BE2C (cell line): ENCODE data around the gene TSR3.

ENCODE experiments used
- DNase-seq: peaks from one replicate; pipeline ENCODE4 v3.0.0-alpha.2; 2020
- H3K27me3 ChIP-seq: fragments of 250-450 bp; sonication (Bioruptor Pico); 2 replicates; pipeline ENCODE4 v1.5.1; 2020; ENCODE audit warnings: mild to moderate bottlenecking
- H3K36me3 ChIP-seq: fragments of 250-450 bp; sonication (Bioruptor Pico); 2 replicates; pipeline ENCODE4 v1.5.1; 2020; ENCODE audit warnings: mild to moderate bottlenecking
- H3K4me1 ChIP-seq: fragments of 250-450 bp; sonication (Bioruptor Pico); 2 replicates; pipeline ENCODE4 v1.5.1; 2020
- H3K4me3 ChIP-seq: 2 replicates; pipeline ENCODE4 v1.5.1; 2011; ENCODE audit warnings: low read depth, low read length
- H3K9me3 ChIP-seq: fragments of 250-450 bp; sonication (Bioruptor Pico); 2 replicates; pipeline ENCODE4 v1.5.1; 2020
- TF ChIP-seq, protein P1 (sequence below): IDR thresholded peaks from 2 replicates; pipeline ENCODE4 v1.5.1; 2012; ENCODE audit warnings: mild to moderate bottlenecking, low read depth, low read length

TSR3 gene

DNA sequence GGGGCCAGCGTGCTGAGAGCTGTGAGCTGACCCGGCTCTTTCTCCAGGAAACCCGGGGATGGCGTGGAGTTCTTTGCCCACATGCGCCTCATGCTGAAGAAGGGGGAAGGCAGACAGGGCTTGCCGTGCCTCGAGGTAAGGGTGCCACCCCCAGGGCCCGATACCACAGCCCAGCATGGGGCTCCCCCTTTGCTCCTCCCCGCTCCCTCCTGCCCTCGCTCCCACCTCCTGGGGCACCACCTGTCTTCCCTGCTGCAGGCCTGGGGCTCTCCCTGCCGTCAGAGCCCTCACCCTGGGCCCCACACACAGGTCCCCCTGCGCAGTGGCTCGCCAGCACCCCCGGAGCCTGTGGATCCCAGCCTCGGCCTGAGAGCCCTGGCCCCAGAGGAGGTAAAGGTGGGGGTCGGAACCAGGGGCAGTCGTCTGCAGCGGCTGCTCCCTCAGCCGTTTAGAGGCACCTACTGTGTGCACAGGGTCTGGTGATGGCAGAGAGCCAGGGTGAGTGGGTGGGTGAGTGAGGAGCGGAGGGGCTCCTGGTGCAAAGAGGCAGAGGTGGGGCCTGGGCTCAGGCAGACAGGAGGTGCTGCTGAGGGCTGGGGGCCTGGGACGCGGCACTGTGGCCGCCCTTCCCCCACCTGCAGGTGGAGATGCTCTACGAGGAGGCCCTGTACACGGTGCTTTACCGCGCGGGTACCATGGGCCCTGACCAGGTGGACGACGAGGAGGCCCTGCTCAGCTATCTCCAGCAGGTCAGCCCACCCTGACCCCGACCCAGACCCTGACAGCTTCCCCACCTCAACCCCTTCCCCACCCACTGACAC, 12.6 kb downstream of the TSR3 start:
- no peak for DNase-seq
- peaks cover 60% of the 10 kb centered on the region for H3K27me3 ChIP-seq
- no peaks in the 10 kb centered on the region for H3K9me3 ChIP-seq
- H3K4me1 ChIP-seq: peaks cover 8% of the 10 kb centered on the region
- no peak overlapping the region for H3K4me3 ChIP-seq
- TF ChIP-seq, protein P1, sequence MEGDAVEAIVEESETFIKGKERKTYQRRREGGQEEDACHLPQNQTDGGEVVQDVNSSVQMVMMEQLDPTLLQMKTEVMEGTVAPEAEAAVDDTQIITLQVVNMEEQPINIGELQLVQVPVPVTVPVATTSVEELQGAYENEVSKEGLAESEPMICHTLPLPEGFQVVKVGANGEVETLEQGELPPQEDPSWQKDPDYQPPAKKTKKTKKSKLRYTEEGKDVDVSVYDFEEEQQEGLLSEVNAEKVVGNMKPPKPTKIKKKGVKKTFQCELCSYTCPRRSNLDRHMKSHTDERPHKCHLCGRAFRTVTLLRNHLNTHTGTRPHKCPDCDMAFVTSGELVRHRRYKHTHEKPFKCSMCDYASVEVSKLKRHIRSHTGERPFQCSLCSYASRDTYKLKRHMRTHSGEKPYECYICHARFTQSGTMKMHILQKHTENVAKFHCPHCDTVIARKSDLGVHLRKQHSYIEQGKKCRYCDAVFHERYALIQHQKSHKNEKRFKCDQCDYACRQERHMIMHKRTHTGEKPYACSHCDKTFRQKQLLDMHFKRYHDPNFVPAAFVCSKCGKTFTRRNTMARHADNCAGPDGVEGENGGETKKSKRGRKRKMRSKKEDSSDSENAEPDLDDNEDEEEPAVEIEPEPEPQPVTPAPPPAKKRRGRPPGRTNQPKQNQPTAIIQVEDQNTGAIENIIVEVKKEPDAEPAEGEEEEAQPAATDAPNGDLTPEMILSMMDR: no peak
- no peaks in the 10 kb centered on the region for H3K36me3 ChIP-seq

DNA sequence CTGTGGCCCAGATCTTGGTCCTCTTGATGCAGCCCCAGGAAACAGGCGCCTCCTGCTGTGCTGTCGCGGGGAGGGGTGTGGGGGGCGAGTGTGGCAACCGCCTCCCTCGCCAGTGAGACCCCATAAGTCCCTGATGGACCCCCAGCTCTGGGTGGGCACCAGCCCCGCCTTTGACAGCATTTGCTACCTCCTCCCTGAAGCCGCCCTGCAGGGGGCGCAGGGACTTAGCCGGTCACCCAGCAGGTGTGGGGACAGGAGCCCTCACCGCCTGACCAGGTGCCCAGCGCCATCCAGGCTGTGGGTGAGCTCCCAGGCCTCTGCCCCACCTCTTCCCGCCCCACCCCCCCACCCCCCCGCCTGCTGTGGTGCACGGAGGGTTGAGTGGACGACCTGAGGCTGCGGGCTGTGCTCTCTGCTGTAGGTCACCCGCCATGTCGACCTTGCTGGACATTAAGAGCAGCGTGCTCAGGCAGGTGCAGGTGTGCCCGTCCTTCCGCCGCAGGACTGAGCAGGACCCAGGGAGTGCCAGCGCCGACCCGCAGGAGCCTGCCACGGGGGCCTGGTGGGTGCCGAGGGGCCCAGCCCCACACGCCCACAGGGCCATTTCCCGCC, 13.5 kb downstream of the TSR3 start:
- H3K4me3 ChIP-seq: no peak overlapping the region
- TF ChIP-seq, protein P1: peak; percentile 70
- H3K4me1 ChIP-seq: peaks cover 5% of the 10 kb centered on the region
- H3K27me3 ChIP-seq: peaks cover 61% of the 10 kb centered on the region
- peak; percentile 78 for DNase-seq
- no peaks in the 10 kb centered on the region for H3K36me3 ChIP-seq
- H3K9me3 ChIP-seq: no peaks in the 10 kb centered on the region

GRCh38 chr16:1337486-1337885, 14.2 kb downstream of the TSR3 start:
- peak; percentile 46 for DNase-seq
- TF ChIP-seq, protein P1: no peak
- H3K27me3 ChIP-seq: peaks cover 68% of the 10 kb centered on the region
- H3K4me3 ChIP-seq: no peak overlapping the region
- no peaks in the 10 kb centered on the region for H3K36me3 ChIP-seq
- H3K4me1 ChIP-seq: peaks cover 3% of the 10 kb centered on the region
- H3K9me3 ChIP-seq: no peaks in the 10 kb centered on the region

- no peak for DNase-seq
- Histone ChIP-seq H3K27me3 (peaks cover 77% of the 10 kb centered on the region), H3K4me3 (no peak overlapping the region), H3K9me3 (no peaks in the 10 kb centered on the region), H3K36me3 (no peaks in the 10 kb centered on the region), H3K4me1 (peaks cover 7% of the 10 kb centered on the region; the same call in 1 of the 2 replicates)
- TF ChIP-seq, protein P1: no peak
Measured at GRCh38 chr16:1336619-1337018, 15.1 kb downstream of the TSR3 start.

DNA sequence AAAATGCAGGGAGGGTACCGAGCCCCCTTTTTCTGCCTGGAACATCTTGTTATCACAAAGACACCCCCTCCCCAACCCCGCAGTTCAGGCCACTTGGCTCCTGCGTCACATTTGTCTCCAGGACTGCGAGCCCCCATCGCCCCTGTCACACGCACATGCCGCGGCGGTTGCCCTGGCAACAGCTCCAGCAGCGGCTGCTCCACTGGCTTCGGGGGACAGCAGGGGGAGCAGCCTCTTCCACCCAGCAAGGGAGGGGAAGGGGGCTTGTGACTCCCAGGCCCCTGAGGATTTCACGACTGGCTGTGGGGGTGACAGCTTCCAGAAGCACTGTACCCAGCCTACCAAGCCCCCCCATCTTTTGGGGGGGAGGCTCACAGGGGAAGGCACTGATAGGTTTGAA, 15.7 kb downstream of the TSR3 start:
- DNase-seq: no peak
- TF ChIP-seq, protein P1: peak; percentile 16; the same call in 1 of the 2 replicates
- Histone ChIP-seq H3K9me3 (no peaks in the 10 kb centered on the region), H3K36me3 (no peaks in the 10 kb centered on the region), H3K27me3 (peaks cover 78% of the 10 kb centered on the region), H3K4me3 (no peak overlapping the region), H3K4me1 (peaks cover 7% of the 10 kb centered on the region; the same call in 1 of the 2 replicates)
